Measurements from ENCODE around the gene CLIP4. TPM values are rescaled to one million over a fixed set of nuclear protein-coding genes. Genes with fewer than 3 reads are reported as not detected.

Gene CLIP4
- polyA plus RNA-seq, 3 donors from 2014 or later = 20.4 to 32.7 (median 20.5) TPM

DNA sequence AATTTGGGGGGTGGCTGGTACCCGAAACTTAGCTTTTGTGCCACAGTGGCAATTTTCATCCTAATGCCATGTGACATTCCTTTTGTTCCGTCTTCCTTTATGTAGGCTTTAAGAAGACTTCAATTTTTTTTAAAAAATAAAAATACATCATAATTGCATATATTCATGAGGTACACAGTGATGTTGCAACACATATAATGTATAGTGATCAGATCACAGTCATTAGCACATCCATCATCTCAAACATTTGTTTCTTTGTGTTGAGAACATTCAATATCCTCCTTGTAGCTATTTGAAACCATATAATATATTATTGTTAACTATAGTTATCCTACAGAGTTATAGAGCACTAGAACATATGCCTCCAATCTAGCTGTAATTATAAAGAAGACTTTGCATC is 6.0 kb upstream of the CLIP4 start:
- no peaks in the 10 kb centered on the region for H3K36me3 Mint-ChIP-seq
- peaks cover 2 to 9% (median 7%) of the 10 kb centered on the region in 3 donors for H3K27me3 Mint-ChIP-seq (ENCODE audit: low read depth in 3 of 3)
- H3K9me3 Mint-ChIP-seq = no peaks in the 10 kb centered on the region
- H3K4me3 Mint-ChIP-seq = no peak overlapping the region
- DNase-seq = no peak
- peaks cover 1 to 8% of the 10 kb centered on the region in 2 donors for H3K4me1 Mint-ChIP-seq
- H3K27ac Mint-ChIP-seq = no peak overlapping the region

- Mint-ChIP-seq H3K27ac (no peak overlapping the region), H3K36me3 (no peaks in the 10 kb centered on the region), H3K27me3 (ENCODE audit: low read depth in 3 of 3) (peaks cover 5 to 16% (median 15%) of the 10 kb centered on the region in 3 donors), H3K9me3 (no peaks in the 10 kb centered on the region), H3K4me3 (no peak overlapping the region), H3K4me1 (peaks cover 8 to 17% of the 10 kb centered on the region in 2 donors)
- DNase-seq = no peak
These were observed 4.2 kb upstream of the CLIP4 start for GRCh38 chr2:29110916-29111535.

GRCh38 chr2:29112379-29112778 is 2.8 kb upstream of the CLIP4 start:
- peaks cover 5 to 22% (median 19%) of the 10 kb centered on the region in 3 donors for H3K27me3 Mint-ChIP-seq (ENCODE audit: low read depth in 3 of 3)
- no peak overlapping the region for H3K4me3 Mint-ChIP-seq
- no peaks in the 10 kb centered on the region for H3K36me3 Mint-ChIP-seq
- DNase-seq = no peak
- H3K27ac Mint-ChIP-seq = no peak overlapping the region
- H3K9me3 Mint-ChIP-seq = no peaks in the 10 kb centered on the region
- peaks cover 20 to 30% of the 10 kb centered on the region in 2 donors for H3K4me1 Mint-ChIP-seq

DNA sequence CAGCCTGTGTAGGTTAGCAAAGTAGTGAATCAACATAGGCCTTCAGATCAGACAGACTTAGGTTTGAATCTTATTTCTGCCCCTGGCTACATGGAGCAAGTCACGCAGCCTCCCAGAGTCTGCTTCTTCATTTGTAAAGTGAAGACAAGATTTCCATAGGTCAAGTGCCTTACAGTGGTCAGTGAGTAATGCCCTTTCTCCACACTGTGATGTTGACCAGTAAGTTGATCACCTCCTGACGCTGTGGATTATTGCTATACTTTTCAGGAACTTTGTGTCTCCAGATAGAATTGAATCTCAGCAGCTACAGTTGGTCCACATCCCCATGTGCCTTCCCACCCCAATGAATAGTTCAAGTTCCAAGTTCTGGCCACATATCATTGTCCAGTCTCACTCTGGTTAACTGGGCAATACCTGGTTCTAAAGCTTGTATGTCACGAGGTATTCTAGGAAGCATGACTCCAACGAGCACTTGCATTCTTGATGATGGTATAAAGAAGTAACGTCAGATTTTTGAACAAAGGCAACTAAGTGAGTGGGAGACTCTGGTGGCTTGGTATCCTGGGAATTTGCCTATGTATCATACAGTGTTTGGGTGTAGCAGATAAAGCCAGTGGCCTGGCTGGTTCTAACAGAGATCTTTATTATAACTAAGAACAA is 2.1 kb upstream of the CLIP4 start:
- peaks cover 5 to 22% (median 16%) of the 10 kb centered on the region in 3 donors for H3K27me3 Mint-ChIP-seq (ENCODE audit: low read depth in 3 of 3)
- no peaks in the 10 kb centered on the region for H3K9me3 Mint-ChIP-seq
- H3K4me1 Mint-ChIP-seq = peaks cover 26 to 38% of the 10 kb centered on the region in 2 donors
- H3K27ac Mint-ChIP-seq = peak overlapping the region in 5 of 6 donors; percentile 80 to 97 (median 95)
- H3K36me3 Mint-ChIP-seq = no peaks in the 10 kb centered on the region
- no peak for DNase-seq
- H3K4me3 Mint-ChIP-seq = peak overlapping the region in 4 of 5 donors; percentile 87 to 96 (median 92)

- Mint-ChIP-seq H3K9me3 (no peaks in the 10 kb centered on the region), H3K4me1 (peaks cover 30 to 43% of the 10 kb centered on the region in 2 donors), H3K36me3 (no peaks in the 10 kb centered on the region), H3K4me3 (peak overlapping the region; percentile 92 to 97 (median 94)), H3K27me3 (ENCODE audit: low read depth in 3 of 3) (peaks cover 5 to 17% (median 14%) of the 10 kb centered on the region in 3 donors), H3K27ac (peak overlapping the region; percentile 93 to 97 (median 95))
- no peak for DNase-seq
These were observed 1.3 kb upstream of the CLIP4 start for GRCh38 chr2:29113891-29114321.

- peaks cover 4 to 16% (median 14%) of the 10 kb centered on the region in 3 donors for H3K27me3 Mint-ChIP-seq (ENCODE audit: low read depth in 3 of 3)
- H3K4me3 Mint-ChIP-seq = peak overlapping the region; percentile 92 to 97 (median 94)
- H3K36me3 Mint-ChIP-seq = no peaks in the 10 kb centered on the region
- no peaks in the 10 kb centered on the region for H3K9me3 Mint-ChIP-seq
- H3K27ac Mint-ChIP-seq = peak overlapping the region; percentile 93 to 97 (median 95)
- peaks cover 37 to 50% of the 10 kb centered on the region in 2 donors for H3K4me1 Mint-ChIP-seq
- no peak for DNase-seq
These were observed 649 bp upstream of the CLIP4 start for GRCh38 chr2:29114586-29114945.

DNA sequence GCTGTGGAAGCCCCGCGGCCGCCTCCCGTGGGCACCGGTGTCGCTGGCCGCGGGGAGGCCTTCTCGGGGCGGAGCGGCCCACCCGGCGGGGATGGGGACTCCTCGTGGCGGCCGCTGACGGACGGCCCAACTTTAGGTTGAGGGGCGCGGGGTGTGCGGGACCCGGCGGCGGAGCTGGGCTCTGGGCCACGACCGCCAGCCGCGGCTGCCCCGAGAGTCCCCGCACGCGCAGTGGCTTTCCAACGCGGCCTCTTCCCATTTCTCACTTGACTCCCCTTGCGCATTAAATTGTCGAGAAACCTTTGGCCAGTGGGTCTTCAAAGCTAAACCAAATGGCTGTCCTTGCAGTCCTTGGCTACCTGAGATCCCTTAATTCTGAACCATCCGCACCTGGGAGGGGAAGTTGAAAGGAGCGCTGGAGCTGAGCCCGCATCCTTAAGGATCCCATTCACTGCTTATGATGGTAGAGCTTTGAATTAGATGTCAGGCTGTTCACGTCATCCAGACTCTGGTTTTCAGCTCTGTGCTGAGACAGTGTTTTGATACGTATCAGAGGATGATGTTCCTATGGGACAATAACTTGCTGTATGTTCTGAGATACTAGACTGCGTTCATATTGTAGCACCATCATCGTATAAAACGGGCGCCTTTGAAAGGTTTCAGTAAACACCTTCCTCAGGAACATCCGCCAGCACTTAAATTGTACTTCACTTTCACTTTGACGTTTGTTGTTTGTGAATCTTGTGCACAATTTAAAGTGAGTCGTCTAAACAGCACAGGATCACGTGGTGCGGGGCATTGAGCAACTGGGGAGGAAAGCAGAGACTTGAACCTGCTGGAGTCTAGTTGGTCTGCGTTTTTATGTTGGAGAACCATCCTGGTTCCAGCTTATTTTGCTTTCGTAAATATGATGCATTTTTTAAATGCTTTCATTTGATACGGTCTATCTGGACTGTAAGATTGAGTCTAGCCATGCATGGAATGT is 874 bp downstream of the CLIP4 start:
- DNase-seq = peak; percentile 74 to 78 (median 74)
- Mint-ChIP-seq H3K4me1 (peaks cover 42 to 65% of the 10 kb centered on the region in 2 donors), H3K27ac (peak overlapping the region; percentile 88 to 96 (median 91)), H3K36me3 (no peaks in the 10 kb centered on the region), H3K27me3 (ENCODE audit: low read depth in 3 of 3) (peaks cover 3 to 15% (median 14%) of the 10 kb centered on the region in 3 donors), H3K9me3 (no peaks in the 10 kb centered on the region), H3K4me3 (peak overlapping the region; percentile 84 to 95 (median 91))

DNA sequence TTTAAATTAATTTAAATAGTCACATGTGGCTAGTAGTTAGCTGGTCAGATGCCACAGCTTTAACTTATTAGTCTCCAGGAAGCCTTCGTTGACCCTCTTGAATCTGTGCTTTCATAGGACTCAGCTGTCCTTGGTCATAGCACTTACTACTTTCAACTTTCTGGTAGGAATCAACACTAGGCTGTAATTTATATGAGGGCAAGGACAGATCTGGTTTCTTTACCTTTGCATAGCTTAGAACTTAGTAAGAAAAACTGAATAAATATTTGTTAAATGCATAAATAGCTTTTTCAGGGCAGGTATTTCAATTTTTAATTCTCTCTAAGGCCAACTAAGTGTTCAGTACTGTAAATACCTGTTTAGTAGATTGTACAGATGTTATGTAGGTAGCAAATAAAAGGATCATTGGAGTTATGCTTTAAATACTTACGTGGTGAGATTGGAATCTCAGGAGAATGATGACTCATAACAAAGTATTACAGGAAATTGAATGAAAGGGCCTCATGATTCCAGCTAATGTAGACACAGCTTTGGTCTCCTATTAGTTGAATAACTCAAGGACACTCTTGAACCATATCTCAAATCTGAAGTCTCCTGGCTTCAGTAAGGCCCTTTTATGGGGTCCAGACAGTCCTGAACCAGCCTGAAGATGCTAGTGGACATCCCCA is 2.6 kb downstream of the CLIP4 start:
- peak overlapping the region in 5 of 6 donors; percentile 71 to 91 (median 90) for H3K27ac Mint-ChIP-seq
- H3K4me1 Mint-ChIP-seq = peaks cover 42 to 78% of the 10 kb centered on the region in 2 donors
- no peaks in the 10 kb centered on the region for H3K9me3 Mint-ChIP-seq
- H3K27me3 Mint-ChIP-seq (ENCODE audit: low read depth in 3 of 3) = peaks cover 3 to 15% (median 14%) of the 10 kb centered on the region in 3 donors
- peak overlapping the region in 3 of 5 donors; percentile 91 to 95 (median 94) for H3K4me3 Mint-ChIP-seq
- H3K36me3 Mint-ChIP-seq = peaks cover 0 to 11% (median 8%) of the 10 kb centered on the region in 3 donors
- DNase-seq = no peak

DNA sequence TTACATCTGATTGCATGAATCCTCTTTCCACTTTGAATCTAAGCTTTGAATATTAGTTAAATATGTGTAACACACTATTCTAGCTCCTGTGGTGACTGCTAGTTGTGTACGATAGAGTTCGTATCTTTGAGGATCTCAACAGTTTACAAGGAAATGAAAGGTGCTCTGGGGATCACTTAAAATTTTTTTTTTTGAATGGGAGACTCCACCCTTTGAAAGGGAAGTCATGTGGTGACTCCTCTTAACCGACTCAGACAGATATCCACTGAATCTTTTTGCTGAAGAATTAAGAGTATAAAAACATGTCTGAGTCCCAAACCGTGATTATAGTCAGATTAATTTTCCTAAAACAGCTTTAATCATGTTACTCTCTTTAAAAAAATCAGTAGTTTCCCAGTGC is 4.0 kb downstream of the CLIP4 start:
- peaks cover 45 to 78% of the 10 kb centered on the region in 2 donors for H3K4me1 Mint-ChIP-seq

GRCh38 chr2:29120846-29121245 is 5.6 kb downstream of the CLIP4 start:
- H3K4me1 Mint-ChIP-seq = peaks cover 42 to 76% of the 10 kb centered on the region in 2 donors
- peaks cover 3 to 7% (median 5%) of the 10 kb centered on the region in 3 donors for H3K27me3 Mint-ChIP-seq (ENCODE audit: low read depth in 3 of 3)
- no peak overlapping the region for H3K27ac Mint-ChIP-seq
- H3K4me3 Mint-ChIP-seq = no peak overlapping the region
- peaks cover 26 to 38% (median 37%) of the 10 kb centered on the region in 3 donors for H3K36me3 Mint-ChIP-seq
- no peak for DNase-seq
- H3K9me3 Mint-ChIP-seq = peaks cover 0 to 16% (median 9%) of the 10 kb centered on the region in 6 donors

More for the DNA sequence above, 4.0 kb downstream of the CLIP4 start:
- H3K36me3 Mint-ChIP-seq = peaks cover 12 to 23% (median 22%) of the 10 kb centered on the region in 3 donors
- H3K4me3 Mint-ChIP-seq = peak overlapping the region in 1 of 5 donors; percentile 13
- no peak for DNase-seq
- H3K9me3 Mint-ChIP-seq = peaks cover 0 to 11% (median 5%) of the 10 kb centered on the region in 6 donors
- H3K27me3 Mint-ChIP-seq (ENCODE audit: low read depth in 3 of 3) = peaks cover 5 to 13% (median 11%) of the 10 kb centered on the region in 3 donors
- H3K27ac Mint-ChIP-seq = peak overlapping the region in 5 of 6 donors; percentile 8 to 71 (median 28)

GRCh38 chr2:29123617-29124349 is 8.6 kb downstream of the CLIP4 start:
- peak overlapping the region in 3 of 6 donors; percentile 17 to 57 (median 30) for H3K27ac Mint-ChIP-seq
- peak overlapping the region in 1 of 5 donors; percentile 22 for H3K4me3 Mint-ChIP-seq
- H3K27me3 Mint-ChIP-seq (ENCODE audit: low read depth in 3 of 3) = peaks cover 0 to 3% (median 0%) of the 10 kb centered on the region in 3 donors
- H3K36me3 Mint-ChIP-seq = peaks cover 30 to 49% (median 38%) of the 10 kb centered on the region in 3 donors
- H3K9me3 Mint-ChIP-seq = peaks cover 0 to 16% (median 9%) of the 10 kb centered on the region in 6 donors
- peaks cover 24 to 68% of the 10 kb centered on the region in 2 donors for H3K4me1 Mint-ChIP-seq
- DNase-seq = no peak

- Mint-ChIP-seq H3K27ac (no peak overlapping the region), H3K4me3 (no peak overlapping the region), H3K27me3 (ENCODE audit: low read depth in 3 of 3) (peaks cover 0 to 3% (median 0%) of the 10 kb centered on the region in 3 donors), H3K36me3 (peaks cover 31 to 49% (median 38%) of the 10 kb centered on the region in 3 donors), H3K9me3 (peaks cover 0 to 16% (median 9%) of the 10 kb centered on the region in 6 donors), H3K4me1 (peaks cover 17 to 63% of the 10 kb centered on the region in 2 donors)
- DNase-seq = no peak
These were observed 9.3 kb downstream of the CLIP4 start for GRCh38 chr2:29124504-29124903.
